Astrocyte (in vitro differentiated cells and primary cell): Measurements from ENCODE around the gene RNASE11. TPM values are rescaled to one million over a fixed set of nuclear protein-coding genes. Genes with fewer than 3 reads are reported as not detected.

Experiments used
- DNase-seq: peaks from one replicate; pipeline ENCODE4 v3.0.0-alpha.2; 2010; ENCODE audit warnings: low read depth
- FAIRE-seq: peaks from 2 replicates; lab custom pipeline; 2011; peaks lifted over from hg19 to GRCh38; lab: Jason Lieb, UNC
- H2AFZ ChIP-seq: 2 replicates; pipeline ENCODE4 v1.6.0; 2012; ENCODE audit warnings: low read depth, low read length, inconsistent platforms
- H3K27ac ChIP-seq: 2 replicates; pipeline ENCODE4 v1.5.1; 2011; ENCODE audit warnings: low read depth, low read length, inconsistent platforms
- H3K27me3 ChIP-seq: 2 replicates; pipeline ENCODE4 v1.6.0; 2011; ENCODE audit warnings: low read length, inconsistent platforms; ENCODE audit not compliant: insufficient read depth
- H3K36me3 ChIP-seq: 2 replicates; pipeline ENCODE4 v1.5.1; 2011; ENCODE audit warnings: low read length, inconsistent platforms; ENCODE audit not compliant: insufficient read depth
- H3K4me1 ChIP-seq: 2 replicates; pipeline ENCODE4 v1.5.1; 2011; ENCODE audit warnings: low read length, inconsistent platforms; ENCODE audit not compliant: insufficient read depth
- H3K4me2 ChIP-seq: 2 replicates; pipeline ENCODE4 v1.6.0; 2012; ENCODE audit warnings: low read length, inconsistent platforms
- H3K4me3 ChIP-seq: 2 replicates; pipeline ENCODE4 v1.5.1; 2011; ENCODE audit warnings: low read depth, mild to moderate bottlenecking, low read length, inconsistent platforms; ENCODE audit not compliant: insufficient read depth
- H3K79me2 ChIP-seq: 2 replicates; pipeline ENCODE4 v1.6.0; 2012; ENCODE audit warnings: mild to moderate bottlenecking, low read length, inconsistent platforms; ENCODE audit not compliant: insufficient read depth
- H3K9ac ChIP-seq: 2 replicates; pipeline ENCODE4 v1.6.0; 2012; ENCODE audit warnings: mild to moderate bottlenecking, low read length, inconsistent platforms
- H3K9me3 ChIP-seq: 2 replicates; pipeline ENCODE4 v1.5.1; 2012; ENCODE audit warnings: low read depth, mild to moderate bottlenecking, low read length, inconsistent platforms; ENCODE audit not compliant: insufficient read depth
- H4K20me1 ChIP-seq: 2 replicates; pipeline ENCODE4 v1.6.0; 2012; ENCODE audit warnings: low read length, inconsistent platforms; ENCODE audit not compliant: insufficient read depth
- H3K27ac Mint-ChIP-seq: one replicate; pipeline ENCODE4 v1.8.0; 2021; ENCODE audit warnings: mild to moderate bottlenecking, mixed read lengths; ENCODE audit not compliant: unreplicated experiment
- H3K27me3 Mint-ChIP-seq: one replicate; pipeline ENCODE4 v1.8.0; 2021; ENCODE audit warnings: low read depth, mixed read lengths; ENCODE audit not compliant: unreplicated experiment
- H3K36me3 Mint-ChIP-seq: one replicate; pipeline ENCODE4 v1.8.0; 2021; ENCODE audit warnings: low read depth, mixed read lengths; ENCODE audit not compliant: unreplicated experiment
- H3K4me1 Mint-ChIP-seq: one replicate; pipeline ENCODE4 v1.8.0; 2021; ENCODE audit warnings: low read depth, mixed read lengths; ENCODE audit not compliant: unreplicated experiment
- H3K4me3 Mint-ChIP-seq: one replicate; pipeline ENCODE4 v1.8.0; 2021; ENCODE audit warnings: mild to moderate bottlenecking, moderate library complexity, mixed read lengths; ENCODE audit not compliant: unreplicated experiment
- H3K9me3 Mint-ChIP-seq: one replicate; pipeline ENCODE4 v1.8.0; 2021; ENCODE audit warnings: mild to moderate bottlenecking, mixed read lengths; ENCODE audit not compliant: unreplicated experiment
- EZH2 ChIP-seq: IDR thresholded peaks from 2 replicates; pipeline ENCODE4 v1.6.1; 2012; ENCODE audit warnings: mild to moderate bottlenecking, low read length, inconsistent platforms; ENCODE audit not compliant: insufficient read depth
- total RNA-seq: library from RNA; stranded (reverse); gene quantifications from 2 replicates; pipeline ENCODE4 v1.2.1, GENCODE V29; 2021
- TF ChIP-seq, protein P1 (sequence below): IDR thresholded peaks from 2 replicates; pipeline ENCODE4 v1.5.1; 2011; ENCODE audit warnings: low read depth, mild to moderate bottlenecking, inconsistent platforms, low read length, moderate library complexity; ENCODE audit not compliant: insufficient read depth

RNASE11 gene
- total RNA-seq, 1 donor from 2014 or later = not detected

DNA sequence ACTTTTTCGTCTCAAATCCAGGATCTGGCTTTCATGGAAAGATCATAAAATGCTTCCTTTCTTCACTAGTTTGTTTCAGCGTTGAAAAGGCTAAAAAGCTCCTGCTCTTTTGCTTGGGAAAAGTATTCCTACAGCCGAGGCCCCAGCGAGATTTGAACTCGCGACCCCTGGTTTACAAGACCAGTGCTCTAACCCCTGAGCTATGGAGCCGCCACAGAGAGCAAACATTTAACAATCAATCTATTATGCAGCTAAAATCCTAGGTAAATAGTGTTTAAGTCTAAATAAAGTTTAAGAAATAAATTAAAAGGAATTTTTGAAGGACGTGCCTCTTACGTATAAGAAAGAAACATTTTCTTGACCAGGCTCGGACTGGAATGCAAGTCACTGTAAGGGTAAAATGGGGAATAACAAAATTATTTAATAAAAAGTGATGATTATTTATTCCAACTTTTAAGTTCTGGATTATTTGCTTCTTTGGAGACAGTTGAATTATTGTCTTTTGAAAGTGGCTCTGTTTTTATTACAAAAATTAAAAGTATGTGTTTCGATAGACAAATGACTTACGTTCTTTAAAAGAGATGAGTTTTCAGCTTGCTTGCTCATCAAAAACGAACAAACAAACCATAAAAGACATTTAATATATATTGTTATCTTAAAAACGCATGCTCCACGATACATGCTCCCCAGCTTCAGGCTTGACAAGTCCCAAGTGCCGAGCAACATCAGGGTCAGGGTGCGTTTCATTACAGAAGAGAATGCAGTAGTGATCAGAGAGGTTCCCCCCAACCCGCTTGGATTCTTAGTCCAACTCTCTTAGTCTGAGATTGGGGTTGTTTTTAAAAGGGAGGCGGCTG lies 43.5 kb upstream of the RNASE11 start:
- Histone ChIP-seq H3K9me3 (no peaks in the 10 kb centered on the region), H3K36me3 (no peaks in the 10 kb centered on the region), H4K20me1 (no peaks in the 10 kb centered on the region), H3K79me2 (no peaks in the 10 kb centered on the region), H3K4me2 (peak overlapping the region; percentile 81), H3K27me3 (peaks cover 20% of the 10 kb centered on the region), H3K4me1 (peaks cover 13% of the 10 kb centered on the region), H3K27ac (no peak overlapping the region), H3K9ac (peak overlapping the region; percentile 36), H2AFZ (no peak overlapping the region), H3K4me3 (peak overlapping the region; percentile 51)
- no peak for FAIRE-seq
- TF ChIP-seq, protein P1, sequence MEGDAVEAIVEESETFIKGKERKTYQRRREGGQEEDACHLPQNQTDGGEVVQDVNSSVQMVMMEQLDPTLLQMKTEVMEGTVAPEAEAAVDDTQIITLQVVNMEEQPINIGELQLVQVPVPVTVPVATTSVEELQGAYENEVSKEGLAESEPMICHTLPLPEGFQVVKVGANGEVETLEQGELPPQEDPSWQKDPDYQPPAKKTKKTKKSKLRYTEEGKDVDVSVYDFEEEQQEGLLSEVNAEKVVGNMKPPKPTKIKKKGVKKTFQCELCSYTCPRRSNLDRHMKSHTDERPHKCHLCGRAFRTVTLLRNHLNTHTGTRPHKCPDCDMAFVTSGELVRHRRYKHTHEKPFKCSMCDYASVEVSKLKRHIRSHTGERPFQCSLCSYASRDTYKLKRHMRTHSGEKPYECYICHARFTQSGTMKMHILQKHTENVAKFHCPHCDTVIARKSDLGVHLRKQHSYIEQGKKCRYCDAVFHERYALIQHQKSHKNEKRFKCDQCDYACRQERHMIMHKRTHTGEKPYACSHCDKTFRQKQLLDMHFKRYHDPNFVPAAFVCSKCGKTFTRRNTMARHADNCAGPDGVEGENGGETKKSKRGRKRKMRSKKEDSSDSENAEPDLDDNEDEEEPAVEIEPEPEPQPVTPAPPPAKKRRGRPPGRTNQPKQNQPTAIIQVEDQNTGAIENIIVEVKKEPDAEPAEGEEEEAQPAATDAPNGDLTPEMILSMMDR = no peak
- TF ChIP-seq EZH2 = no peak
- DNase-seq = no peak
- Mint-ChIP-seq H3K27me3 (peaks cover 14% of the 10 kb centered on the region), H3K27ac (peak overlapping the region; percentile 28), H3K4me3 (peak overlapping the region; percentile 88), H3K4me1 (peaks cover 16% of the 10 kb centered on the region), H3K36me3 (no peaks in the 10 kb centered on the region), H3K9me3 (no peaks in the 10 kb centered on the region)

DNA sequence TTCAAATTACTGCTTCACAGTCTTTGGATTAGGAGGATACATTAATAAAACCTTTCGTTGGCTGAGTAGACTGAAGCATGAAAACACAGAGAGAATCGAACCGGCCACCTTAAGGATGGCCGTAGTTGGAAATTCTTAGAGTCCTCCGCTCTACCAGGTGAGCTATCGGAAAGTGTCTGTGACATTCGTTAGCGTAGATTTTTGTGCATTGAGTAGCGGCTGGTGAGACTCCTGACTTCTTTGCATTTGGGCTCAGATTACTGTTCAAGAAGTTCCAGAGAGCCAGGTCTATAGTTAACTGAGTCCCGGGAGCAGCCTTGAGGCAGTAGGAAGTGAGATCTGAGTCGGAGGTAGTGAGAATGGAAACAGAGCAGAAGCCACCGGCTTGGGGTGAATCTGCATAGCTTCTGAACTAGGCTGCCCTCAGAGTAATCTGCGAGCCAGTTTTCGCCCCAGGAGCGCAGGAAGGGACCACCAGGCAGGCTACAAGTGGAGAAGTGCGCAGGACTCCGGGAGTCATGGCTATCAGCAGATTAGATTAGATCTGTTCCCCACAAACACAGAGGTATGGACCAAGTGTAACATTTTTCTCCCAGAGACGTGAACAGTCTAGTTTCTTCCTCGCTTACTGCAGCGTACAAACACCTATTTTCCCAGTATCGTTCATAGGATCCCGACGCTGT lies 42.7 kb upstream of the RNASE11 start:
- Histone ChIP-seq H3K9me3 (no peaks in the 10 kb centered on the region), H3K4me1 (peaks cover 17% of the 10 kb centered on the region), H3K9ac (peak overlapping the region; percentile 36), H3K27ac (no peak overlapping the region), H3K4me3 (peak overlapping the region; percentile 51), H4K20me1 (peaks cover 3% of the 10 kb centered on the region), H3K79me2 (no peaks in the 10 kb centered on the region), H3K36me3 (no peaks in the 10 kb centered on the region), H3K27me3 (peaks cover 20% of the 10 kb centered on the region), H3K4me2 (peak overlapping the region; percentile 81), H2AFZ (no peak overlapping the region)
- peaks cover 16% of the 10 kb centered on the region for H3K4me1 Mint-ChIP-seq
- no peaks in the 10 kb centered on the region for H3K9me3 Mint-ChIP-seq
- H3K36me3 Mint-ChIP-seq = no peaks in the 10 kb centered on the region
- DNase-seq (no peak), FAIRE-seq (no peak)
- H3K27me3 Mint-ChIP-seq = peaks cover 9% of the 10 kb centered on the region
- peak overlapping the region; percentile 84 for H3K4me3 Mint-ChIP-seq
- no peak for TF ChIP-seq EZH2
- TF ChIP-seq, protein P1 = no peak
- peak overlapping the region; percentile 28 for H3K27ac Mint-ChIP-seq
